Amniotic stem cell (primary cell): Measurements from ENCODE around the gene ANXA8.
"Not testable (repeated sequence)": the region's sequence is repeated elsewhere in the genome, so short reads cannot be mapped to it uniquely, and the experiment has no call there.

ENCODE experiments used
- DNase-seq: peaks from one replicate; lab custom pipeline; 2025; lab: John Stamatoyannopoulos, UW

The ANXA8 gene, protein sequence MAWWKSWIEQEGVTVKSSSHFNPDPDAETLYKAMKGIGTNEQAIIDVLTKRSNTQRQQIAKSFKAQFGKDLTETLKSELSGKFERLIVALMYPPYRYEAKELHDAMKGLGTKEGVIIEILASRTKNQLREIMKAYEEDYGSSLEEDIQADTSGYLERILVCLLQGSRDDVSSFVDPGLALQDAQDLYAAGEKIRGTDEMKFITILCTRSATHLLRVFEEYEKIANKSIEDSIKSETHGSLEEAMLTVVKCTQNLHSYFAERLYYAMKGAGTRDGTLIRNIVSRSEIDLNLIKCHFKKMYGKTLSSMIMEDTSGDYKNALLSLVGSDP

DNA sequence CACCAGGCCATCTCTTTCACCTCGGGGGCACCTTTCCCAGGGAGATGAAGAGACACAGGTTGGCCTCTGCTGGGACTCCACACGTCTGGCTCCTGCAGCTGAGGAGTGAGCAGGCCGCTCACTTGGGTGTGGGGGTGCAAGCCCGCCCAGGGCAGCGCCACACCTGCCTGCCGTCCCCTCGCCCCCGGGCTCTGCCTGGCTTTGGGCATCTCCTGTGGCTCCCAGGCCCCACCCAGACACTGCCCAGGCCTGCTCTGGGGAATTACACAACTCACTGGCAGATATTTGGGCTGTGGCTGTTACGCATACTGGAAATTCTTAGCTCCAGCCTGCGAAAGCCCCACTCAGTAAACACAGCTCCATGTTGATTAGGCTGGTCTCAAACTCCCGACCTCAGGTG is at the start of gene ANXA8:
Gene ANXA8 (minus strand): TSS at position 193 of the 400 bp plus-strand sequence. CDS start 182 bp downstream, at position 11.
- DNase-seq: not testable (repeated sequence)

DNA sequence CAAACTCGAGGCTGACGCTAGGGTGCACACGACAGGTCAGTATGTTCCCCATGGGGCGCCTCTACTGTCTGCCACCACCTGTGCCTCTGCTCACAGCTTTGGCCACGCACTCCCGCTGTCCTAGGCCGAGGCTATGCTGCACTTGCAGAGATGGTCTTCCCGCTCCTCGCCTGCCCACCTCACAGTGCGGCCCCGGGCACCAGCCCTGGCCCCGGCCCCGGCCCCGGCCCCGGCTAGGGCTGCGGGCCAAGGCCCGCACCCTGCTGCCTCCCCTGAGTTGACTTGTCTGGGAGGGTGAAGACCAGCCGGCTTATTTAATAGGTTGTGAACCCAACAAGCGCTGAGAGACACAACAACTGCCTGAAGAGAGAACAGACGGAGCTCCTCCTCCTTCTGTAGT is 39.6 kb upstream of the ANXA8 start, which contains the start of gene AGAP9:
Gene AGAP9 (minus strand): TSS at position 164 of the 400 bp plus-strand sequence. CDS start 112 bp downstream, at position 52.
- not testable (repeated sequence) for DNase-seq

DNA sequence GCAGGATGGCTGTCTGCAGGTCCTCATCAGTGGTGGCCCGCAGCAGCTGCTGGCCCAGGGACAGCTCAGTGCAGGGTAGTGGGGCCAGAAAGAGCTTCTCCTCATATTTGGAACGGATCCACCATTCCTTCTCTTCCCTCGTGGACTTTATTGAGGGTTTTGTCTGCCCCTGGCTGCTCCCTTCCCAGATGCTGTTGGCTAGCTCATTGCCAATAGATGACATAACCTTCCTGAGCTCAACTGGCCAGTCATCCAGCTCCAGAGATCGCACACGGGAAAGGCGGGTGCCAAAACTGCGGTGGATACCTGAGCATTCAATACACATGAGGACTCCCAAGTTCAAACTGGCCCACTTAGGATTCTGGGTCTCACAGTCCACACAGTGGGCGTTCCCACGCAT is 18.4 kb upstream of the ANXA8 start:
- DNase-seq: not testable (repeated sequence)

DNA sequence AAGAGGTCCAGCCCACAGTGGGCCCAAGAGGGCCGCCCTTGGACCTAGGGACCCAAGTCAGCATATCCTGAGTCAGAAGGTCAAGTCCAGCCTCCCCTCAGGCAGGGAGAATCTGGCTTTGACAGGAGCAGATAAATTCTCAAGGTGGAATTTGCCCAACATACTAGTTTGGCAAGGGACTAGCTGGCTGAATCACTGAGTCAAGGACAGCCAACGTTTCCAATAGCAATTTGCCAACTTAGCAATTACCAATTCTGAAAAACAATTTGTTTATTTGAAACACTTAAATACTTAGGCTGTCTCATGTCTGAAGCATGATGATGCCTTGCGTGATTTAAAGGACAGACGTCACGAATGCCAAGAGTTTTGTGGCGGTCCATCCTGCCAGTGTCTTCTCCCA is 10.3 kb upstream of the ANXA8 start:
- DNase-seq: not testable (repeated sequence)

DNA sequence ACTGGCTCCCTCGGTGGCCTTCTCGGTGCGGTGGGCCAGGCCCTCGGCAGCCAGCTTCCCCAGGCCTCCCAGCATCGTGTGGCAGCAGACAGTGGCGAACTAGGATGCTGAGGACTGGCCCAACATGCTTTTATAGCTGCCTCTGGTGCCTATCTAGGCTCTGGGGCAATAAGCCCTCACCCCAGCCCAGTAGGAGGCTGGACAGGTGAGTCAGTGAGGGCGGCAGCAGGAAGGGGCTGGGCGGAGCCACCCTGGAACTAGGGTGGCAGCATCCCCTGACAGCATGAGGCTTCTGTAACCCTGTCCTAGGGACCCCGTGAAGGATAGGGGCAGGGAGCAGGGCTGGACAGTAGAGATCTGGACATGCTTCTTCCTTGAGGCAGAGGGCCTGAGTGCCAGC is 7.7 kb upstream of the ANXA8 start, which contains the start of gene FAM25G:
Gene FAM25G (minus strand): TSS at position 101 of the 400 bp plus-strand sequence. CDS start 26 bp downstream, at position 75.
- not testable (repeated sequence) for DNase-seq

DNA sequence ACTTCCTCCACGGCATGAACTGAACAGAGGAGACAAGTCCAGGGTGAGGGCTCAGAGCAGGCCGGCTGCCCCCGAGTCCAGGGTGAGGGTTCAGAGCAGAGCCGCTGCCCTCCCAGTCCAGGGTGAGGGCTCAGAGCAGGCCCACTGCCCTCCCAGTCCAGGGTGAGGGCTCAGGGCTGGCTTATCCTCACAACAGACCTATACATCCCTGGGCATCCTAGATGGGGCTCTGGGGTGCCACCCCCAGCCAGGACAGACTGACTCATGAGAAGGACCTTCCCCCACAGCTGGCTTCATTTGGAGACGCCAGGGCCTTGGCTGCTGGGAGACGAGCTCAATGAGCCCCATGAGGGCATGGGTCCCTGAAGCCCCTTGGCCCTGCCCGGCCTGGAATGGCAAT is 5.7 kb upstream of the ANXA8 start:
- not testable (repeated sequence) for DNase-seq

DNA sequence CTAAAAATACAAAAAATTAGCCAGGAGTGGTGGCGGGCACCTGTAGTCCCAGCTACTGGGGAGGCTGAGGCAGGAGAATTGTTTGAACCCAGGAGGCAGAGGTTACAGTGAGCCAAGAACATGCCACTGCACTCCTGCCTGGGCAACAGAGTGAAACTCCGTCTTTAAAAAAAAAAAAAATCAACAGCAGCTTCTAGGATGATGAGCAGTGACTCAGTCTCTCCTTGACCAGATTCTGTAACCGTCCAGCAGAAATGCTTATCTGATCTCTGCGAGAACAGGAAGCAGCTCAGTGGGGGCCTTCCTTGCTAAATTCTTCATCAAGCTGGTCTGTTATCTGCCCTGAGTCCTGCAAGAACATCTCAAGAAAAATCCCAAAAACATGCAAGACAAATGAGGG is 2.0 kb upstream of the ANXA8 start:
- DNase-seq: not testable (repeated sequence)

DNA sequence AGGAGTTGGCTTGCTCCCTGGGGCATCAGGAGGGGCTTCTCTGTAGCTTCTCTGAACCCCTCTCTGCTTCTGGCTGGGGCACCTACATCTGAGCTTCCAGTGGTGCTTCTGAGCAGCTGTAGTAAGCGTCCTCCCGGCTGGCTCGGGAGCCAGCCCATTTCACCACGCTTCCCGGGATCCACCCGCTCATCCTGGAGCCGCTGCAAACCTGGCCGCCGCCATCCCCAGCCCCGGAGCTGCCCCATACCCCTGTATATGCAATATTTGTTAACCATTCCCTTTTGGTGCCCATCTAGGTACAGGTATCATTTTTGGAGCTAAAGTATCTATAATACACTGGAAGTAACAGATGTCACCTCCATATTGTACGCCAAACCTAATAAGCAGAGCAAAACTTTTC is 871 bp upstream of the ANXA8 start:
- not testable (repeated sequence) for DNase-seq

DNA sequence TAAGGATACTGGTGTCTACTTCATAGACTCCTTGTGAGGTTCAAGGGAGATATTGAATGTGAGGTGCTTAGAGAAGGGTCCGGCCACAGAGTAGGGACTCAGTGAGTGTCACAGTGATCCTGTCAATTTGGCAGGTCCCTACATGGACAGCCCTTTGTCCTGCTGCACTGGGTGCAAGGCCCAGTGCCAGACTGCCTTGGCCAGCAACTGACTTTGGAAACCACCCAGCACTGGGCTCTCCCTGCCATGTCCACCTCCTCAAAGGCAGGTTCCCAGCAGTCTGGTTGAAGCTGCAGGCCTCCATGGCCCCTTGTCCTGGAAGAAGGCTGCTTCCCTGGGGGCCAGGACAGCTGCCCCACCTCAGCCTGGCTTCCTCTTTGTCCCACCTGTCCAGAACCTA is 1.5 kb downstream of the ANXA8 start:
- not testable (repeated sequence) for DNase-seq

DNA sequence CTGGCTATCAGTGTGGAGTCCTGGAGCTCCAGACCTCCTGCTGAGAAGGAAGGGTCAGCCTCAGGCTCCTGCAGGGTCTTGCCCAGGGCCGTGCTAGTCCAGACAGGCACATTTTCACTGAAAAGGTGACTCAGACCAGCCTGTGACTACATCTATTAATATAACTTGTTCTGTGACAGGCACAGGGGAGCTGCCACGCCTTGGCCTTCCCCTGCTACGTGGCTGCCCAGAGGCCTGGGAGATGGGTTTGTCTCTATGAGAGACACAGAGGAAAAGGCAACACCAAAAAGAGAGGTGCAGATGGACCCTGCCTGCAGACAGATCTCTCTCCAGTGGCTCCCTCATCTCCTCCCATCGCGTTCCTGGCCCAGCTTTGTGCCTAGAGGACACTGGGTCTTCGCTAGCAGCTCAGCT is 2.1 kb downstream of the ANXA8 start:
- not testable (repeated sequence) for DNase-seq

DNA sequence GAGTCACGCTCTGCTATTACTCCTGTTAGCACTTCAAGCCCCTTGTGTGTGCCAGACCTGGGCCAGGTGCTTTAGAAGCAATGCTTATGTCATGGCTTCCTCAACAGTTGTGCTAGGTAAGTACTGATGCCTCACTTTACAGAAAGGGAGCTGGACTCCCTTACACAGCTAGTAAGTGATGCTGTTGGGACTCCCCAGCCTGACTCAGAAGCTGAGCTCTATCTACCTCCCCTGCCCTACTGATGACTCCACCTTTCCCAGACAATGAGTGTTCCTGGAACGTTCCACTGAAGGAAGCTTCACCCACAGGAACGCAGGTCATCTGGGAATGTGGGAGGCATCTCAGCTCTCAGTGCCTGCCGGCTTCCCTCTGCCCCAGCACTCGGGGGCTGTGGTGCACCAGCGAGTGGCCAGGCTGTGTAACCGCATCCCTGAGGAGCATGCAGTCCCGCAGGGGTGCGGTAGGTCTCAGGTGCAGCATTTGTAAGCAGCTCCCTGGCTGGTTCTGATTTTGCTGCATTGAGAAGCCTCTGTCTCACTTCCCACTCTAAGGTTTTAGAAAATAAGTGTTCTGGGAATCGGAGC is 2.6 kb downstream of the ANXA8 start:
- not testable (repeated sequence) for DNase-seq

DNA sequence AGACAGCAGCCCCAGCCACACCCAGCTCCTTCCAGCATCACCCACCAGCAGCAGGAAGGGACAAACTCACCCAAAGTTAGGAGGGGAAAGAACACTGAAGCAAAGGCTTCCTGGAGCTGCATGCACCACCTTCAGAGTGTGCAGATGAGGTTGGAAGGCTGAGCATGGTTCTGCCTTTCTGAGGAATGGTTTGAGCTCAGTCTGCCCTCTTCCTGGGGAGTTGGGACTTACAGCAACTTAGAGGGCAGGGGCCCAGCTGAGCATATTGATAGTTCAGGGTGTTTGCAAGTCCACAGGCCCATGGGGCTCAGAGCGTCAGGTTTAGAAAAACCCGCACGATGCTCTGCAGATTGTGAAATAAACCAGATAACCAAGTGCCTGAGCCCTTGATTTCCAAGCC is 3.8 kb downstream of the ANXA8 start:
- DNase-seq: not testable (repeated sequence)

DNA sequence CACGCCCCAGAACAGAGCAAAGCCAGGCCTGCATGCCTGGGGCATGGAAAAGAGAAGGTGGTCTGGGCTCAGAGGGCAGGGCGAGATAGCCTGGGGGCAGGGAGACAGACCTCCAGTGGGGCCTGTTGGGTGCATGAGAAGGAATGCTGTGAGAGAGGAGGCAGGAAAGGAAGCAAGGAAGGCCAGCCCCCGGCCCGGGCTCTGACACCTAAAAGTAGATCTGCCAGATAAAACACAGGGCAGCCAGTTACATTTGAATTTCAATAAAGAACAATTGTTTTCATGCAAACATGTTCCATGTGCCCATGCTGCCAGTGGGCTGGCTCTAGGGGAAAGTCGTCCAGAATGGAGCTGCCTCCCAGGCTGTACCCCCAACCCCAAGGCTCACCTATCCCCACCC is 5.8 kb downstream of the ANXA8 start:
- not testable (repeated sequence) for DNase-seq

DNA sequence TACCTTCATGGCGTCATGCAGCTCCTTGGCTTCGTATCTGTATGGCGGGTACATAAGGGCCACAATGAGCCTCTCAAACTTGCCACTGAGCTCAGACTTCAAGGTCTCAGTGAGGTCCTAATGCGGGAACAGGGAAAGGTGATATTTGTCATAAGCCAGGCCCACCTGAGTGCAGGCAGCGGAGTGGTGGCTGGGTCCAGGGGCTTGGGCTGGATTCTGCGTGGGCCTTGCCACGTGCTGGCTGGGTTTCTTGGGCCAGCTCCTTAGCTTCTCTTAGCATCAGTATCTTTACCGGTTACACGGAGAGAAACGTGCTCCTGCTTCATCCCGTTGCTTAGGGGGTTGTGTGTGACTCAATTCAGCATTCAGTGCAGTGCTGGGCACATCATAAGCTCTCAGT is 6.8 kb downstream of the ANXA8 start:
- not testable (repeated sequence) for DNase-seq

DNA sequence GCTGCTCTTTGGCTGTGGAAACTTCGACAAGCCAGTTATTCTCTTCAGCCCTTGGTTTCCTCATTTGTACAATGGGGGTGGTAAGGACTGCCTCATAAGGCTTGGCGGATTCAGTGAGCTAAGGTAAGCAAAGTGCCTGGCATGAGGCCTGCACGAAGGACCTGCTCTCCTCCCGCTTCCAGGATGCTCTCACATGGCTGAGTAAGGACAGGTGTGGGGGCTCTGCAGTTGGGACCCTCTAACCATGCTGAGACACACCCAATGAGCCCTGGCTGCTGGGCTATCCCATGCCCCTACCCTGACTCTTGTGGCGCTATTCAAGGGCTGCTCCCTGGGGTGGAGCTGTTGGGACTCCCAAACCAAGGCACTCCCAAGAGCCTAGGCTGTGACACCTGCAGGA is 8.8 kb downstream of the ANXA8 start:
- DNase-seq: not testable (repeated sequence)

DNA sequence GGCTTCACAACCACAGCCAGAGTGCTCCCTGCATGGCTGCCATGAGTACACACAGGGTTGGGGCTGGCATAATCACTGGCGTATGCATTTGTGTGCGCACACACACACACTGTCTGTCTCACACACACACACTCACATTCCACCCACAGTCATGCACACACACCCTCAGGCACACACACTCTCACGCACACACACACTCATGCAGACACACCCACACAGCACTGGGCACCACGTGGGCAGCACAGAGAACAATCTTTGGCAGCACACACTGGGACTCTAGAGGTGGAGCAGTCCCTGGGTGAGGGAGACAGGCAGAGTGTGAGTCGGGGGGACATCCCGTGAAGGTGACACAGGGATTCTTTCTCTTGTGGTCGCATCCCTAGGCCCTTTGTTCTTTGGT is 10.4 kb downstream of the ANXA8 start:
- not testable (repeated sequence) for DNase-seq

DNA sequence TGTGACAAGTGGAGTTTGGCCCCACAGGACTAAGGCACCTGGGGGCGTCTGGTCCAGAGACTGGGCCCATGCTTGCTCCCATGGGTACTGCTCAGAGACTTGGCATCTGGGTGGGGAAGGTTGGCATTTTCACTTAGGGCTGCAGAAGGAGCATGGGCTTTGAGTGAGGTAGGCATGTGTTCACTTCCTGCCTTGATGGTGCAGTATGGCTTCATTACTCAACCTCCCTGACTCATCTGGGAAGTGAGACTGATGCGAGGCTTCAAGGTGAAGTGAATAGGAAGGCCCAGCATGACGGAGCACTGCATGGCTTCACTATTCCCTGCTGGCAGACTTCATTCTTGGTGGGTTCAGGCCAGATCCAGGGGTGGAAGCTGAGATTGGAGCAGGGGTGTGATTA is 11.3 kb downstream of the ANXA8 start:
- not testable (repeated sequence) for DNase-seq

DNA sequence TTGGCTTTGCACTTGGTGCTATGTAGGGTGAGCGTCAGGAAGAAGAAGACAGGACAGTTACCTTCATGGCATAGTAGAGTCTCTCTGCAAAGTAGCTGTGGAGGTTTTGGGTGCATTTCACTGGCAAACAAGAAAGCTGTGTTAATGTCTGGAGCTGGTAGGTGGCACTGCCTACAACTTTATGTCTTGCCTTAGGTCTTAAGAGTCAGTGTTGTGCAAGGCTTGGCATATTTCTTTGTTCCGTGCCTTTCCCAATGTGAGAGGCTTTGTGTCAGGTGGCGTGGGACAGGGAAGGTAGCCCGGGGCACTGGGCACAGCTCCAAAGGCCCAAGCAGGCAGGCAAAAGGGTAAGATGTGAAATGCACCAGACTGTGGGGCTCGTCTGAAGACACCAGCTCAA is 11.8 kb downstream of the ANXA8 start:
- DNase-seq: not testable (repeated sequence)

DNA sequence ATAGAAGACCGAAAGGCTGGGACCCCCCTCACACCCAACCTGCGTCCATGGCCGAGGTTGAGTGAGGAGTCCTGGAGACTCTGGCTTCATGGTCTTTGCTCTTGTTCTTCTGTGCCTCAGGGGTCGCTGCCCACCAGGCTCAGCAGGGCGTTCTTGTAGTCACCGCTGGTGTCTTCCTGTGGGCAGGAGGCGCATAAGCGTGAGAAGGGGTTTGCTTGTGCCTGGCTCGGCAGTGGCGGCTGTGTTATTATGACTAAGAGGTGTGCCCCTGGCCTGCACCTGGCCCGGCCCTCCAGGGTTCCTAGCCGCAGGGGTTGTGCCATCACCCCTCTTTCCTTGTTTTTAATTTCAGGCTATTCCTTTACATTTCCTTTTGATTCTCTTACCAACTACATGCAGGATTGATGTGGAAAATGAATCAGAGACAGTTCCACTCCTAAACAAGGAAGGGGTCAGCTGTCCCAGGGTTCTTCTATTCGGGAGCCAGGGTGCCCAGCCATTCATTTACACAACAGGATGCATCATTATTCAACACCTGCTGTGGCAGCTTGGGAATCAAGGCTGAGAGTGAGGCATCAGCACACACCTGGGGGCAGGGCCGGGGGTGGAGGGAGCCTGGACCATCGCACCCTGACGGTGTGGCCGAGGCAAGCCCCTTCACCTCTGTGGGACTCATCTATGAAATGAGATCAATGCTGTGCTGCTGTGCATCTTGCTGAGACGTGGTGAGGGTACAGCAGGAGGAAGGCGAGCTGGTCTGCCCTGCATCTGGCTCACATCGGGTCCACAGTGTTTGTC is 15.0 kb downstream of the ANXA8 start:
- DNase-seq: not testable (repeated sequence)

DNA sequence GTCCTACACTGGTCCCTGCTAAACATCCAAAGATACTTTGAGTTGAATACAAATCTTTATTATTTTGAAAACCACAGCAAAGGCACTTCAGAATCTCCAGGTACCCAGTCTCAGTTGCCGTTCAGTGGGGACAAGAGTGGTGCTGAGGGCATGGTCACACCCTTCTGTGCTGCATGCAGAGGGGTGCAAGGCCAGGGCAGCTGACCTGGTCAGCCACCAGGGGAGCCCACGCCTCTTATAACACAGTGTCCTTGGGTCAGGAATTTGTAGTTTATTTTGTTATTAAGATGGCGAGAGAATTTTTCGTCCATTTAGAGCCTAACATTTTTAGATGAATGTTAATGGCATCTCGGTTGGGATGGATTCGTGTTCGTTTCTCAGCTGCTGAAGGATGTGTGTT is 16.0 kb downstream of the ANXA8 start:
- not testable (repeated sequence) for DNase-seq

DNA sequence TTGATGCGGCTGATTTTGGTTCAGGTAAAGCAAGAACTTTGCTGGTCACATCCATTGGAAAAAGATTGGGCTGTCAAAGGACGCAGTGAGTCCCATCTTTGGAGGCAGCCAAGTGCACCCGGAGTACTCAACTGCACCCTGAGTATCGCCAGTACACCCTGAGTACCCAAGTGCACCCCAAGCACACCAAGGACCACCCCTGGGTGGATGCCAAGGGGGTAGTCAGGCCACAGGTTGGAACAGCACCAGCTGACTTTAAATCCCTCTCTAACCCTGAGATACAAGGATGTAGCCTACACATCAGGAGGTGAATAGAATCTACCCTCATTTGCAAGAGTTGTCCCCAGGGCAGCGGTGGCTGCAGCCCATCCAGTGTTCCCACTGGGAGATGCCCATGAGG is 16.5 kb downstream of the ANXA8 start:
- not testable (repeated sequence) for DNase-seq

DNA sequence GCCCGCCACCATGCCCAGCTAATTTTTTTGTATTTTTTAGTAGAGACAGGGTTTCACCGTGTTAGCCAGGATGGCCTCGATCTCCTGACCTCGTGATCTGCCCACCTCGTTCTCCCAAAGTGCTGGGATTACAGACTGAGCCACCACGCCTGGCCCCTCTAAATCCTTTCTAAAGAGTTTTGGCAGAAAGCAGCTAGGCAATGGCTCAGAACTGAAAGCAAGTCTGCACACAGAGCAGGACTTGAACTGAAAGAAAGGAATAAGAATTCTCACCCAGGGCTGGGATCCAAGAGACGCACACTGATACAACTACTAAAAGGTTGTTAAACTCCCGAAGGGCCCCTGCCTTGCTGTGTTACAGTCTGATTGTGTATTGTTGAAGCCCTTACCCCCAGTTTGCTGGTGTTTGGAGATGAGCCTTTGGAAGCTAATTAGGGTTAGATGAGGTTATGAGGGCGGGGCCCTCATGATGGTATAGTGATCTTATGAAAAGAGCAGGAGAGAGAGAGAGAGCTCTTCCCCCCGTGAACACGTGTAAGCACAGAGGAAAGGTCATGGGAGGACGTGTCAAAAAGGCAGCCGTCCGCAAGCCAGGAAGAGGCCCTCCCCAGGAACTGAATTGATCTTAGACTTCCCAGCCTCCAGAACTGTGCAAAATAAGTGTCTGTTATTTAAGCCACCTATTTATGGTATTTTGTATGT is 18.5 kb downstream of the ANXA8 start:
- DNase-seq: not testable (repeated sequence)
